Endothelial cell of umbilical vein (primary cell): ENCODE measurements around the gene CLCNKA. TPM values are rescaled to one million over a fixed set of nuclear protein-coding genes. Genes with fewer than 3 reads are reported as not detected.
"Not testable (repeated sequence)": the region's sequence is repeated elsewhere in the genome, so short reads cannot be mapped to it uniquely, and the experiment has no call there.

ENCODE experiments used
- BruUV-seq: library from RNA; stranded (reverse); fragments of 400-500 nt; replicated peaks from 2 replicates; lab custom pipeline; 2021; lab: Mats Ljungman, UMichigan
- CTCF ChIA-PET: fragments of 300-600, 350-600 bp; sonication (Branson Sonifier 250); formaldehyde crosslinking; loops from one replicate; lab custom pipeline; 2021; ENCODE audit warnings: antibody characterized with exemption, inconsistent platforms; lab: Charles Lee
- POLR2A ChIA-PET: fragments of 300-600, 350-600 bp; sonication (Branson Sonifier 250); formaldehyde crosslinking; loops from one replicate; lab custom pipeline; 2021; ENCODE audit warnings: antibody characterized with exemption, inconsistent platforms; lab: Charles Lee
- DNase-seq: peaks from one replicate; pipeline ENCODE4 v3.0.0-alpha.2; 2011; ENCODE audit warnings: low read depth, low spot score
- FAIRE-seq: peaks from 2 replicates; lab custom pipeline; 2011; peaks lifted over from hg19 to GRCh38; lab: Jason Lieb, UNC
- H2AFZ ChIP-seq: 2 replicates; pipeline ENCODE4 v1.6.0; 2012; ENCODE audit warnings: low read depth, low read length, control low read depth, inconsistent platforms
- H3K27ac ChIP-seq: 2 replicates; pipeline ENCODE4 v1.5.1; 2011; ENCODE audit warnings: low read depth, mild to moderate bottlenecking, control low read depth, low read length, moderate library complexity; ENCODE audit not compliant: insufficient read depth
- H3K27me3 ChIP-seq, 2 experiments: 2 replicates each; pipeline versions ENCODE4 v1.6.0 to v1.6.1; 2011; ENCODE audit warnings: low read length in 2 of 2, mixed read lengths in 1 of 2; ENCODE audit not compliant: control insufficient read depth in 2 of 2, insufficient read depth in 2 of 2
- H3K36me3 ChIP-seq, 2 experiments: 2 replicates in 1 of 2; 3 replicates in 1 of 2; pipeline ENCODE4 v1.5.1; 2011; ENCODE audit warnings: low read length in 2 of 2, mild to moderate bottlenecking in 1 of 2, moderate library complexity in 1 of 2; ENCODE audit not compliant: control insufficient read depth in 2 of 2, insufficient read depth in 2 of 2; ENCODE audit errors: extremely low read depth in 1 of 2
- H3K4me1 ChIP-seq: 3 replicates; pipeline ENCODE4 v1.5.1; 2011; ENCODE audit warnings: mild to moderate bottlenecking, low read length; ENCODE audit not compliant: control insufficient read depth, insufficient read depth; ENCODE audit errors: extremely low read depth
- H3K4me2 ChIP-seq: 2 replicates; pipeline ENCODE4 v1.6.1; 2011; ENCODE audit warnings: low read length, control low read depth, mixed read lengths; ENCODE audit not compliant: insufficient read depth
- H3K4me3 ChIP-seq, 3 experiments: fragments of 200-600 bp in 1 of 3; sonication (generic), shearing (Covaris generic) in 1 of 3; replicated peaks in 1 of 3; 2 replicates each; pipeline ENCODE4 v1.5.1; 2011 to 2016; ENCODE audit warnings: control low read depth in 3 of 3, low read length in 3 of 3, mild to moderate bottlenecking in 2 of 3, inconsistent platforms in 1 of 3, low read depth in 1 of 3, moderate library complexity in 1 of 3; ENCODE audit not compliant: insufficient read depth in 1 of 3
- H3K79me2 ChIP-seq: 2 replicates; pipeline ENCODE4 v1.6.0; 2012; ENCODE audit warnings: low read length, inconsistent platforms; ENCODE audit not compliant: control insufficient read depth, insufficient read depth
- H3K9ac ChIP-seq: replicated peaks from 2 replicates; pipeline ENCODE3; 2011; ENCODE audit warnings: low read length, control low read depth; ENCODE audit not compliant: insufficient read depth; ENCODE audit errors: extremely low read depth
- H3K9me1 ChIP-seq: replicated peaks from 3 replicates; pipeline ENCODE4 v1.6.0; 2011; ENCODE audit warnings: mild to moderate bottlenecking, low read length; ENCODE audit not compliant: control insufficient read depth, insufficient read depth; ENCODE audit errors: extremely low read depth
- H3K9me3 ChIP-seq: replicated peaks from 2 replicates; pipeline ENCODE4 v1.5.1; 2012; ENCODE audit warnings: low read length, inconsistent platforms; ENCODE audit not compliant: control insufficient read depth, insufficient read depth
- H4K20me1 ChIP-seq: replicated peaks from 2 replicates; pipeline ENCODE3; 2011; ENCODE audit warnings: mild to moderate bottlenecking, low read length; ENCODE audit not compliant: control insufficient read depth, insufficient read depth; ENCODE audit errors: extremely low read depth
- CTCF ChIP-seq, 2 donors: IDR thresholded peaks; 1 replicate in 1 of 2; 2 replicates in 1 of 2; pipeline ENCODE4 v1.5.1; 2011; ENCODE audit warnings: low read length in 2 of 2, mild to moderate bottlenecking in 2 of 2, moderate library complexity in 2 of 2, control low read depth in 1 of 2, inconsistent platforms in 1 of 2, low read depth in 1 of 2; ENCODE audit not compliant: insufficient read depth in 1 of 2; ENCODE audit errors: extremely low read depth in 1 of 2
- EZH2 ChIP-seq: IDR thresholded peaks from 2 replicates; pipeline ENCODE4 v1.6.1; 2012; ENCODE audit warnings: borderline replicate concordance, low read depth, mild to moderate bottlenecking, moderate library complexity, low read length, inconsistent platforms; ENCODE audit not compliant: severe bottlenecking
- JUN ChIP-seq: IDR thresholded peaks from 2 replicates; pipeline ENCODE4 v1.6.1; 2011; ENCODE audit warnings: borderline replicate concordance, low read depth; ENCODE audit not compliant: insufficient read length, insufficient read depth
- POLR2A ChIP-seq: IDR thresholded peaks from 2 replicates; pipeline ENCODE4 v1.6.1; 2012; ENCODE audit warnings: low read depth, mild to moderate bottlenecking, control low read depth, low read length
- POLR2AphosphoS5 ChIP-seq: IDR thresholded peaks from 2 replicates; pipeline ENCODE4 v1.6.1; 2012; ENCODE audit warnings: low read depth, mild to moderate bottlenecking, control low read depth, low read length, moderate library complexity; ENCODE audit not compliant: insufficient read depth
- dilution Hi-C: fragments of 300-500 bp; cut with MboI; formaldehyde crosslinking; loops from one replicate; pipeline ENCODE4 v1.15.0; 2019; ENCODE audit warnings: low sequenced_read_pairs; ENCODE audit not compliant: extremely low pct_ligation_motif_present
- intact Hi-C: fragments of 100-400 bp; cut with micrococcal nuclease; formaldehyde crosslinking; loops from one replicate; pipeline ENCODE4 v1.10.0; 2022
- polyA plus RNA-seq, 4 experiments: library from polyadenylated mRNA; depleted of rRNA in 3 of 4; stranded (reverse) in 3 of 4; unstranded in 1 of 4; fragments of >200 nt; gene quantifications; 2 replicates each; pipeline versions ENCODE4 v1.2.1 to v1.2.3, GENCODE V29; 2011 to 2012; ENCODE audit warnings: missing spikeins in 1 of 4
- total RNA-seq: library from RNA; stranded (reverse); gene quantifications from 2 replicates; pipeline ENCODE4 v1.2.3, GENCODE V29; 2021

CLCNKA gene
- total and polyA plus RNA-seq, 2 donors (not counting 3 experiments of a cell fraction or from before 2014, with no cell fraction given): not detected

DNA sequence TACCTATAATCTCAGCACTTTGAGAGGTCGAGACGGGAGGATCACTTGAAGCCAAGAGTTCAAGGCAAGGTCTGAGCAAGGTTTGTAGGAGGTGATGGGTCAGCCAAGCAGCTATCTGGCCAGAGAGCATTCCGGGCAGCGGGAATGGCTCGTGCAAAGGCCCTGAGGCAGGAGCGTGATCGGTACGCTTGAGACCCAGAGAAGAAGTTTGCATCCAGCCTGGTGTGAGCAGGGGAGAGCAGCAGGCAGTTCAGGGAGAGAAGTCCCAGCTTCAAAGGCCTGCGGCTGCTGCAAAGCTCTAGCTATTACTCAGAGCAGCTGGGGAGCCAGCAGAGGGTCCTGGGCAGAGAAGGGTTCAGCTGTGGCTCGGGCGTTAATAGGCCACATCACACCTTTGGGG lies 22.9 kb upstream of the CLCNKA start:
- H3K9ac ChIP-seq: no peak overlapping the region

GRCh38 chr1:16001274-16001673 lies 20.6 kb upstream of the CLCNKA start:
- intact Hi-C loops, H3K4me2 ChIP-seq, H3K36me3 ChIP-seq, DNase-seq, H3K27ac ChIP-seq, H4K20me1 ChIP-seq, H3K27me3 ChIP-seq, FAIRE-seq, H3K79me2 ChIP-seq, H2AFZ ChIP-seq, H3K4me3 ChIP-seq, H3K9ac ChIP-seq, H3K9me3 ChIP-seq, H3K9me1 ChIP-seq, H3K4me1 ChIP-seq, BruUV-seq, dilution Hi-C loops: not testable (repeated sequence)
- POLR2A ChIA-PET: interaction anchor here (0.6 kb wide), 1 partner anchor 425 kb away, joined by 6 read pairs; no protein-coding TSS in a partner anchor
- CTCF ChIA-PET: interaction anchor here (1.4 kb wide), 1 partner anchor 209 kb away, joined by 5 read pairs; no protein-coding TSS in a partner anchor

More for the DNA sequence above, 22.9 kb upstream of the CLCNKA start:
- TF ChIP-seq CTCF (IDR thresholded peaks at IDR 0.05; ENCODE audit: extremely low read depth in 1 of 2, insufficient read depth in 1 of 2, low read depth in 1 of 2, low read length in 2 of 2): no peak
- TF ChIP-seq POLR2AphosphoS5: no peak
- TF ChIP-seq EZH2: no peak
- TF ChIP-seq POLR2A: no peak
- TF ChIP-seq JUN: no peak
- H3K27me3 ChIP-seq: peaks cover 0 to 2% of the 10 kb centered on the region in 2 experiments
- FAIRE-seq (no peak), DNase-seq (no peak)
- H3K9me1 ChIP-seq: no peaks in the 10 kb centered on the region
- CTCF ChIA-PET: interaction anchor here (0.7 to 2.6 kb wide), 3 partner anchors 9 to 207 kb away, joined by 3 to 18 read pairs (median 10); no protein-coding TSS in a partner anchor
- BruUV-seq: no TSS peak
- dilution Hi-C loops: no loop called here
- no peaks in the 10 kb centered on the region for H3K79me2 ChIP-seq
- POLR2A ChIA-PET: no interaction called here
- H3K36me3 ChIP-seq: no peaks in the 10 kb centered on the region
- no peaks in the 10 kb centered on the region for H4K20me1 ChIP-seq
- H3K9me3 ChIP-seq: no peaks in the 10 kb centered on the region
- intact Hi-C loops: no loop called here
- H3K4me3 ChIP-seq: no peak overlapping the region
- H3K4me1 ChIP-seq: no peaks in the 10 kb centered on the region
- no peak overlapping the region for H2AFZ ChIP-seq
- H3K4me2 ChIP-seq: no peak overlapping the region
- H3K27ac ChIP-seq: no peak overlapping the region
